Hematopoietic multipotent progenitor cell treated with erythropoietin and hydrocortisone succinate and interleukin-3 and kit ligand, for 8 days (in vitro differentiated cells): ENCODE data around the gene ENDOV.

ENCODE experiments used
- DNase-seq: peaks from one replicate; pipeline ENCODE4 v3.0.0-alpha.2; 2015

Gene ENDOV

GRCh38 chr17:80432961-80433550 is 18.1 kb downstream of the ENDOV start:
- no peak for DNase-seq

- DNase-seq = no peak
These were observed 19.1 kb downstream of the ENDOV start for GRCh38 chr17:80433916-80434666.

GRCh38 chr17:80437532-80437931 is 22.6 kb downstream of the ENDOV start:
- no peak for DNase-seq

GRCh38 chr17:80438806-80439205 is 23.8 kb downstream of the ENDOV start:
- DNase-seq = no peak

- DNase-seq = no peak
These were observed 24.5 kb downstream of the ENDOV start for GRCh38 chr17:80439499-80439898.

- DNase-seq = peak; percentile 27
These were observed 26.2 kb downstream of the ENDOV start for GRCh38 chr17:80441133-80441578.

- DNase-seq = no peak
These were observed 26.8 kb downstream of the ENDOV start for GRCh38 chr17:80441598-80442322.

- DNase-seq = no peak
These were observed 27.3 kb downstream of the ENDOV start for GRCh38 chr17:80442323-80442659.

- DNase-seq = no peak
These were observed 27.8 kb downstream of the ENDOV start for GRCh38 chr17:80442764-80443163.

GRCh38 chr17:80443498-80443897 is 28.5 kb downstream of the ENDOV start:
- DNase-seq = no peak

GRCh38 chr17:80443916-80444643 is 29.1 kb downstream of the ENDOV start:
- DNase-seq = no peak

- no peak for DNase-seq
These were observed 29.6 kb downstream of the ENDOV start for GRCh38 chr17:80444644-80444979.

- DNase-seq = no peak
These were observed 30.2 kb downstream of the ENDOV start for GRCh38 chr17:80445007-80445725.

GRCh38 chr17:80445726-80446110 is 30.8 kb downstream of the ENDOV start:
- DNase-seq = no peak

- DNase-seq = no peak
These were observed 31.9 kb downstream of the ENDOV start for GRCh38 chr17:80446645-80447405.

- DNase-seq = no peak
These were observed 32.8 kb downstream of the ENDOV start for GRCh38 chr17:80447790-80448189.

GRCh38 chr17:80449194-80449929 is 34.4 kb downstream of the ENDOV start:
- no peak for DNase-seq

- DNase-seq = no peak
These were observed 35.1 kb downstream of the ENDOV start for GRCh38 chr17:80449930-80450576.

- DNase-seq = no peak
These were observed 36.3 kb downstream of the ENDOV start for GRCh38 chr17:80451104-80451775.
